Dedifferentiated amniotic fluid mesenchymal stem cell (primary cell): ENCODE data around the gene RGL1.

Source experiments
- DNase-seq: peaks from one replicate; pipeline ENCODE4 v3.0.0-alpha.2; 2016; ENCODE audit errors: extremely low spot score

Gene RGL1

DNA sequence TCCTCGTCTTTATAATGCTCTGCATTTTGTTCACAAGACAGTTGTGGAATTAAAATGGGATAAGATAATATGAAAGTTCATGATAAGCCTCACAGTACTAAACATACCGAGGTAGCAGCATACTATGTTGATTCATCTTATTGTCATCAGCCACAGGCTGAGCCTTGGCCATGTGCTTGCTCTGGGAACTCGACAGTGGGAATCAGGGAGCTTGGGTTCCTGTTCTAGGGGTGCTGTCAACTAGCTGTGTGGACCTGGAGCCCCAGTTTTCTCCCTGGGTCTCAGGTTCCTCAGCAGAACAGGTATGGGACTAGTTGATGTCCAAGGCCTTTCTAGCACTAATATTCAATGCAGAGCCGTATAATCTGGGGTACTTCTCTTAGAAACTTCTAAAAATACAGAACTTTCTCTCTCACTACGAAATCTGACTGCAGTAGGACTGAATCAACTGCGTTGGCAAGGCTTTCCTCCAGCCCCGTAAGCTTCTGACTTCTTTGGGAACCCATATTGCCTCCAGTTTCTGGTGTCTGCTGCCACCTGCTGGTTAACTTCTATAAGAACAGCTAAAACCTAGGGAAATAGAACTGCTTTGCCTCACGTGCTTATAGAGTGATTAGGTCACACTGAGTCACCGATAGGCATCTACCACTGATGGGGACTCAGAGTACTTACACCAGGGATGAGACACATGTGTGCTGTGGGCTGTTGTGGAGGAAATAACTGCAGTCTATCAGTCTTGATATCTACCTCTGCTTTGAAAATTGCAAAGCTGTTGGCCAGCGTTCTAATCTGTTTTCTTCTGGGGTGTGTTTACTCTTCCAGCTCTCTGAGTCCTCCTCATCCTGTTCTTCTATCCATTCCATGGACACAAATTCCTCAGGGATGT lies 110.9 kb downstream of the RGL1 start:
- peak; percentile 98 for DNase-seq

DNA sequence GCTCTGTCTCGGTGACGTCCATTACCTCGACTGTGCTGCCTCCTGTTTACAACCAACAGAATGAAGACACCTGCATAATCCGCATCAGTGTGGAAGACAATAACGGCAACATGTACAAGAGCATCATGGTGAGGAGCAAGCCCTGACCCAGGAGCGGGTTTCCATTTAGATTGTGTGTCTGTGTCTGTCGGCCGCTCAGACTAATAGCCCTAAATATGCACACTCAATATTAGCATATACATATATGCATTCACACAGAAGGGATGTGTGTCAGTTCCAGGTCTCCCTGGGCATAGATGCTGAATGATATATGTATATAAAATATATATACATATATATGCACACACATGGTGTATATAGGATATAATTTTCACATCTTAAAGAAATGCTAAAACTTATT lies 111.7 kb downstream of the RGL1 start:
- no peak for DNase-seq

DNA sequence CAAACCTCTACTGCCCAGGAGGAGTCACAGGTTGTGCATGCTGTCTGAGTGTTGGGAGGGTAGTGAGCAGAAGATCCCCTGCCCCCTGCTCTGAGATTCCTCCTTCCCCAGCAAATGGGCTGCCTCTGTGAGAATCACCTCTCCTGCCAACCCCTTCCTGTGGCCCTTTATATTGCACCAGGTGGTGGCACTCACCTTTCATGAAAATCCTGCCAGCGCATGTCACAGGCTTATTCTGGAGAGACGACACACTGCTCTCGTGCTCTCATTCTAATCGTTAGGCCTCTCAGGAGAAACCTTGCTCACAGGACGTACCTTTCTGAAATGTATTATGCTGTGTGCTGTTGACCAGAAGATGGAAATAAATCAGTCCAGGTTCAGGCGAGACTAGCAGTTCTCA lies 113.7 kb downstream of the RGL1 start:
- no peak for DNase-seq

DNA sequence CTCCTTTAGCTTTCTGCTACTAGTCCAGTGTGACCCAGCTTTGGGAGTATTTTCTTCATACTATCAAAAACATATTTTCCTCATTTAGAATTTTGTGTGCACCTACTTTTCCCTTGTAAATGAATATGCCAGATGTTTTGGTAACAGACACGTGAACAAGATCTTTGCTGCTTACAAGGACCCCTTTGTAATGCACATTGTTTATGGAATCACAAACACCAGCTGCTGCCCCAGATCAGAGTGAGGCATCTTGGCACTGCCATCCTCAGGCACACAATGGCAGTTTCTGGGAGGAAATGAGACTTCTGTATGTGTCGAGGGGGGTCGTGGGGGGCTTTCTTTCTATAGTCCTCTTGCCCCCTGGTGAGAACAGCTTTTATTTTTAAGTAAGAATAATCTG lies 115.7 kb downstream of the RGL1 start:
- no peak for DNase-seq

DNA sequence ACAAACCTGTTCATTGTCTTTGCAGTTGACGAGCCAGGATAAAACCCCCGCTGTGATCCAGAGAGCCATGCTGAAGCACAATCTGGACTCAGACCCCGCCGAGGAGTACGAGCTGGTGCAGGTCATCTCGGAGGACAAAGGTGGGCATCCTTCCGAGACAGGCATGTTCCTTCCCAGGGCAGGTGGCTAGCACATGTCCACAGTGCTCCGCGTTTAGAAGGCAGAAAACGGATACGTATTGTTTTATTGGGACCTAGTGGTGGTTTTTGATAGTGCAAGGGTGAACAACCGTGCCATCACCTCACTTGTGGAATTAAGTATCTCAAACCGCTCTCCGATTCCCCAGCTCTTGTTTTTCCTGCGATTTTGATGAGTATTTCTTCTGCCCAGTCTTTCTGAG lies 117.3 kb downstream of the RGL1 start:
- DNase-seq = no peak

DNA sequence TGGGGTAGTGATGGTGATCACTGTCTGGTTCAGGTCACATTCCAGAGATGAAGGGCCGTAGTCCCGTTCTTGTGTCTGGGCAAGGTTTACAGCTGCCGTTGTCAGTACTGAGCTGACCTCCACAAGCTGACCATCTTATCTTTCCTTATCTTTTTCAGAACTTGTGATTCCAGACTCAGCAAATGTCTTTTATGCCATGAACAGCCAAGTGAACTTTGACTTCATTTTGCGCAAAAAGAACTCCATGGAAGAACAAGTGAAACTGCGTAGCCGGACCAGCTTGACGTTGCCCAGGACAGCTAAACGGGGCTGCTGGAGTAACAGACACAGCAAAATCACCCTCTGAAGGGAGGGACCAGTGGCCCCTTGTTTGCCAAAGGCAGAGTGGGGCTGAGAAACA lies 121.0 kb downstream of the RGL1 start:
- no peak for DNase-seq

DNA sequence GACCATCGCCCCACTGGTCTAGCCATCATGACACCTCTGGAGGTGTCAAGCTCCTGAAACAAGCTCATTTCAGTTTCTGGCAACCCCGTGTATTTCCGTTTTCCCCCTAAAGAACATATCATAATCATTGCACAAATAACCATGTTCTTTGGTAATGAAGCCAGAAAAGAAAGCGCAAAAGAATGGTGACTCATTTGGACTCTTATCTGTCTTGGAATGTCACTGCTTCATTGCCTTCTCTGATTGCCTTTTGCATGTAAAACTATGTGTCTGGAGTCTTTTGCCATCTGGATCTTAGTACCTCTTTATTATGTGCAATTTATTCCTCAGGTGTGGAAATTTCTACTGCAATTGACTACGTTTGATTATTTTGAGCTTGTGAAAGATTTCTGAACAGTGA lies 122.1 kb downstream of the RGL1 start:
- no peak for DNase-seq

DNA sequence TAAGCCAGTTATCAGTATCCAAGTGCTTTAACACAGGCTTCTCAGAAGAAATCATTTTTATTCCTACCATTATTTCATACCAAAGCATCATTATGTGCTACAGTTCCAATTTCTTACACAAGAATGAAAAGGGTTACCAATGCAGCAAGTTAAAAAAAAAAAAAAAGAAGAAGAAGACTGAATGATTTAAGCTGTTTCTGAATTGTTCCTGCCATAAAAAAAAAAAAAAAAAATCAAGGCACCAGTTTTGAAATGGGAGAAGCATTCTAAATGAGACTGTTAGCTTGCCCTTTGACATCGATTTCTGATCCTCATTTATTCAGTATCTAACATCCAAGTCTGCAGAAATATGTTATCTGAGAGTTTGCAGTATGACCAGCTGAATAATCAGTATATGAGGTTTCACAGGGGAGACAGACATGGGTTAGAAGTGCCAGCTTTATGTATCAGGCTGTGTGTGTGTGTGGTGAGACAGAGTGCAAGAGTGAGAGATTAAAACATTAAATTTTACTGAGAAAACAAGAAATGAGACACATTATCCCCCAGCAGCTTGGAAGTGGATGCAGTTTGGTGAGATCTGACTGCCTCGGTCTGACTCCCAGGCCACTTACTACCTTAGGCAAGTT lies 126.8 kb downstream of the RGL1 start:
- no peak for DNase-seq

DNA sequence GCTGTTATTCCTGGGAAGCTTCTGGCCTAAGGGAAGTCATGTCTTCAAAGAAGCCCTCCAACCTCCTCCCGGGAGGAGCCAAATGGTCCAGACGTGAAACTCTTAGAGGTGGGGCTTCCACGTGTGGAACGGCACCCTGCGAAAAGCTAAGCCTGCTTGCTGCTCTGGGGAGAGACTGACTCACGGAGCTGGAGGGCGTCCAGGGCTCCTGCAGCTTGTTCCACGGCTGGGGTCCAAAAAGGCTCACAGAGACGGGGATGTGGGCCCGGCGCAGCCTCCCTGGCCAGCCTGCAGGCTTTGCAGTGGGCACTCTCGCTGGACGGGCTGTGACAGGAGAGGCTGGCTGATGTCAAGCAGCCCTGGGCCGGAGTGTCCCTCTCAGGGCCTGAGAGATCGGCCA lies 127.5 kb downstream of the RGL1 start:
- DNase-seq = peak; percentile 61

DNA sequence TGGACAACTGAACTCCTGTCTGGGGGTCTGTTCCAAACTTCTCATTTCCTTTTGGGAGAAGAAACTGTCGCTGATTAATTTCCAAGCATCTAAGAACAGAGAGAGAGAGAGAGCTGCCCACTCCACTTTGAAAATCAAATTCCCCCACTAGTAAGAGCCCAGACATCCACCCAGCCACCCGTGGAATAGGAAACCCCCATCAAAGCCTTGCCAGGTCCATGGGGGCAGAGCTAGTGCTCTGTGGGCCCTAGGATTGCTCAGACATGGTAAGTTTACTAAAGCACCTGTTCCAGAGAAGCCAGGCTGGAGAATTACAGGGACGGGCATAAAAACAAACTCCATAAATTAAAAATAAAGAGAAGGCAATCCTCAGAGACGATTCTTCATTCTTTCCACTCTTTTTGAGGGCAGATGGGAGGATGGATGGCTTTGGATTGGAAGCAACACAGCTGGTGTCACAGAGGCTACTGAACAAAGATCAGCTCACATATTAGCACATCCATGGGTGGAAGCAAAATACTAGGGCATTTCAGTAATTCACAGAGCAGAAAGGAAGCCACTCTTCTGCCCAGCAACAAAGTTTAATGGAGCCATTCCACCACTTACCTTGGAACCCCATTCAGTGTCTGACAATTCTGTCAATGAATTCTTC lies 128.7 kb downstream of the RGL1 start:
- no peak for DNase-seq

DNA sequence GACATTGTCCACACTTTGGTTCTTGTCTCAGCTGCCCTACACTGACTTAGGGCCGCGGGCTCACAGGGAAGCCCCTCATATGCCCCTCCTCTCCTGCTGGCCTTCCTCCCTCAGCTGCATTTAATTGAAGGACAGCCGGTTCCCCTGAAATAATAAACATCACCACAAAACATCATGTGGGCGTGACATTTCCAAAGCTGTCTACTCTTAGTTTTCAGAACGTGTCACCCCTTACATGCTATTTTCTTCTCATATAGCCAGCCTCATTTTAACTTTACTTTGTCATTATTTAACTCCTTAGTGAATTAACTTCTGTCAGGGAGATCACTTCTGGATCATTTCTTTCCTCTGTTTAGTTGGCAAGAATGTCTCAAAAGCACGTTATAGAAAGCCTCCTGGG lies 129.4 kb downstream of the RGL1 start:
- no peak for DNase-seq

DNA sequence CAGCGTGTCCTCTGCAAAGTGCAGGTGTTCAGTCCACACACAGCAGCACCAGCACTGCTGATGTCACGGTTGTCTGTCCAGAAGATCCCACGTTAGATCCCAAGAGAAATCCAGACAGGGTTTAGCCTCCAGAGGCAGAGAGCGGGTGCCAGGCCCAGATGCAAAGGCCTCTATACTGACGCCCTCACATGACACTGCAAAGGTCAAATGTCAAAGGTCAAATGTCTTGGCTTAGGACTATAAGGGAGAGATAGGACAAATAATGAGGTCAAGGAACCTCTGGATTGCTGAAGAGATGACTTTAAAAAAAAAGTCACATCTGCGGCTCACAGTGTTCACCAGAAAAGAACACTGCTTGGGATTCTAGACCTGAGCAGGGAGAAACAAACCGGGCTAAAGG lies 131.1 kb downstream of the RGL1 start:
- DNase-seq = no peak

DNA sequence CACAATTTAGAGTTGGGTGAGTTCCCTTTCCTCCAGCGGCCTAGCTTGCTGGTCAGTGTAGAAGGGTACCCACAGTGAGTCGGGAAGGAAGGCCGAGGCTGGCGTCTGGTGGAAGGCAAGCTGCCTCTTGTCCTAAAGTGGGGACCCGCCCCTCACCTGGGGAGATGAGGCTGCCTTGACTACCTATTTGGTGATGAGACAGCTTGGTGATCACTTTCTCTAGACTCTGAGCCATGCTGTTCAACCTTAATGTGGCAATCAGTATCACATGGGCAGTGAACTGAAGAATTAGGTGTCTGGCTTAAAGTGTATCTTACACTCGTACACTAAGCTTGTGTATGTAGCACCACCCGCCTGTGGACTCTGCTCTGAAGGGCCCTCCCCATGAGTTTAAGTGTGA lies 131.9 kb downstream of the RGL1 start:
- no peak for DNase-seq

DNA sequence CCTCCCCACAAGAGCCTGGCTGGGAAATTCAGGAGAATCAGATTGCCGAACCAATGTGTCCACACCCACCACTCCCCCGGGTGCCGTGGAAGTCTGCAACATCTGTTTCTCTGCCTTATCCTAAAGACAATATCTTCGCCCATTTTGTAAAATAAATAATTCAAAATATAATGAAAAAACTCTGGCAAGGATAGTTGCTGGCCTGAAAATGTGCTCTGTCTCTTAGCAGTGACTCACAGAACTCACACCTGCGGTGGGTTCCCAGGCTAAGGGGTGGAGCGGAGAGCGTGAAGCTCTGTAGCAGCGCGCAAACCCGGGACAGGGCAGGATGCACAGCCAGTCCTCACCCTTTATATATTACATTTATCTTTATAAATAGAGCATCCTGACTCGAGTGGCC lies 132.7 kb downstream of the RGL1 start:
- DNase-seq = no peak

DNA sequence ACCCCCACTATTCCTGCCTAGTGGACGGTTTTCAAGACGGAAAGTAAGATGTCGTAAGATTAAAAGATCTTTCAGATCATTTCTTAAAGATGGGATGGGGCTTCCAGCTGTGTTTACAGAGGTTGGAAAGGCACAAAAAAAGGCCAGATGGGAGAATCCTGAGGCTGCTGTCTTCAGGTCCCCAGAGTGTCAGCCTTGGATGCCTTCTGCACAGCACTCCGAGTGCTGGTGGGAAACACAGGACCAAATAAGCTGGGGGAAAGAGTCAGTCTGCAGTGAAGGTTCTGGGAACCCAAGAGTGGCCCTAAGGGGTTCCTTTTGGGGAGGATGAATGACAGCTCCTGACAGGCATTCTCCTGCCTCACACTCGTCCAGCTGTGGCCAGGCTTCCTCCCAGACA lies 136.1 kb downstream of the RGL1 start:
- DNase-seq = no peak

DNA sequence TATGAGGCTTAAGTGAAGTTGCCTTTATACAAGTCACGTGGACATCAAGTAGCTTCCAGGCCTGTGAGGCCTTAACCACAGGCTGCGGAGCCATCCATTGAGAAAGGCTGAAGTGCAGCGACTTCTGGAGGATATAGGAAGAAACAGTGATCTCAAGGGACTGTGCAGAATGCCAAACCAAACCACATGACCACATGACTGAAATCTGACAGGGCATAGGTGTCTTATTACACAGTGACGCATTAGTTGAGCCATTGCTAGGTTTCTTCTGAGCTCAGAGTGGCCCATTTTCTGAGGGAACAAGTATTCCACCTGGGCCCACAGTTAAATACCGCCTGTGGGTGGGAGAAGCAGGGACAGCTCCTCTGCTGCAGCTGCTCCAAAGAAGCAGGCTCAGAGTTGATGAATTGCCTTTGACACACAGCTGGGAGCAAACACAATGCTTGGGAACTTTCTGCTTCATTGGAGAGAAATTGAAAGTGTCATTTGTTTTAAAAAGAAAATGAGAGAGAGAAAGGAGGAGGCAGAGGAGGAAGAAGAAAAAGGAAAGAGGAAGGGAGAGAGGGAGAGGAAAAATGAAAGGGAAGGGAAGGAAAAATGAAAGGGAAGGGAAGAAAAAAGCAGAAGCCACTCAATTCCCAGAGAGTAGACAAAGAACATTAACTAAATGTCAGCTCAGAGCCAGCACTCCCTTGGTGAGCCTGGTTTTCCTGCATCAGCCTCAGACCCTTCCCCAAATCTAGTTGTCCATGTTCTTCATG lies 138.2 kb downstream of the RGL1 start:
- DNase-seq = peak; percentile 98

DNA sequence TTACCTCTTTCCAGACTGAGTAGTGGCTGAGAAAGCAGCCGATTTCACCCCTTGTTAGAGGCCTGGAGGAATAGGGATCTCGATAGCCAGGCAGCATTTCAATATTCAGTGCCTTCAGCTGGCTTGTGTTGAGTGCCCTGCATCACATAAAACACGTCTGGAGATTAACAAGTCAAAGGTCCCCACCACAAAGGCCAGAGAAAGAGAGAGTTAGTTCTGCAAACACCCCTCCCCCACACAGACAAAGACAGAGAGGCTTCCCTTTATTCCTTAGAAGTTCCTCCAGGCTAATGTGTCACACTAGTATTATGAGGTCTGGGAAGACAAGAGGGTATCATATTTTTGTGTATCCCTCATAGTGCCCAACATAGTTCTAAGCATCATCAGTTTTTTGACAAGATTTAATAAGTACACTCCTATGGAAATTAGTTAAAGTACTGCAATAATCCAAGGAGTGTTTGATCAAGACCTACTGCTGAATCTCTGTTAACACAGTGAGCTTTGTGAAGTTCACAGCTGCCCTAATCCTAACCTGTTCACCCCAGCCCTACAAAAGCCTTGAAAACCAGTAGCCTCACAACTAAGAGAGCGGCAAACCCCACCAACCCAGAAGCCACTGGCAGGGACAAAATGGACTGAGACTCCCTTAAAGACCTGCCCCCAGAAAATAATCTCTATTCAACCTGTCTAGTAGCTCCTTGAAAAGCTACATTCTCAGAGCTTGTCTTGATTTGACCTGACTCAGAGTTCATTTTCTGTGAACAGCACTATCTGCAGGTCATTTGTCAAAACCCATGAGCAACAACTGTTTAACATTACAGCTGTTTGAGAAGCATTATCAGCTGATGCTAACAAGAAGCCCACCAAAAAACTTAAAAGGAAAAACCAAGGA lies 140.8 kb downstream of the RGL1 start:
- no peak for DNase-seq

DNA sequence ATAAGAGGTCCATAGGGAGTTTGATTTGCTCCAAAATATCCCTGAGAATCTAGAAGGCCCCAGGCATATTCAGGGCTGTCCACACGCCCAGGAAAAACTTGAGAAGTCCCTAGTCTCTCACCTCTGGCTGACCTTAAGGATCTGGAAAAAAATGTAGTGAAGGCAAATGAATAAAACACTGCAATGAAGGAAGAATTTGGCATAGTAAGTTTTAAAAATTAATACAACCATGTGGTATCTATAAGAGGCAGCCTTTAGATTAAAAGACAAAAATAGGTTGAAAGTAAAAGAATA lies 141.3 kb downstream of the RGL1 start:
- DNase-seq = no peak

DNA sequence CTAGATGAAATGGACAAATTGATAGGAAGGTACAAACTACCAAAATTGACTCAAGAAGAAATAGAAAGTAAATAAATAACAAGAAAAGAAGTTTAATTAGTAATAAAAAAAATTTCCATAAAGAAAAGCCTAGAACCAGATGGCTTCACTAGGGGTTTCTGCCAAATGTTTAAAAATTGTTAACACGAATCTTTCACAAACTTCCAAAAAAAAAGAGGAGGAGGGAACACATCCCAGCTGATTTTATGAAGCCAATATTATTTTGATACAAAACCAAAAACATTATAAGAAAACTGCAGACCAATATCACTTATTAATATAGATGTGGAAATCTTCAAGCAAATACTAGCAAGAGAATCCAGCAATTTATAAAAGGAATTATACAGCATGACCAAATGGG lies 143.1 kb downstream of the RGL1 start:
- no peak for DNase-seq

DNA sequence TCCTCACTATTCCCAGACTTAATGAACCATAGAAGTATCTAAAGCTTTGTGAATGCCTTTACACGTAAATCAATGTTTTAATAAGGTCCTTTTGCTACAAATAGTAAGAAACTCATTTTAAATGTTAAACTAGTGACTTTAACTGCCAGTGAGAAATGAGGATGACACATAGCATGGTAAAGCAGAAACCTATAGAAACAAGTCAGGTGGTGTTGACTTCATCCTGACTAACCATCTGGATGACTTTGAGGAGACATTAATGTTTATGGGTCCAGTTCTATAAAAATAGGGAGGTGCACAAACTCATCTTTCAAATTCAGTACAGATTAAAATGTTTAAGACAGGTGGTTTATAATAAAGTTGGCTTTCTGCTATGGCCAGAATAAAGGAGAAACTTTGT lies 147.2 kb downstream of the RGL1 start:
- DNase-seq = no peak

DNA sequence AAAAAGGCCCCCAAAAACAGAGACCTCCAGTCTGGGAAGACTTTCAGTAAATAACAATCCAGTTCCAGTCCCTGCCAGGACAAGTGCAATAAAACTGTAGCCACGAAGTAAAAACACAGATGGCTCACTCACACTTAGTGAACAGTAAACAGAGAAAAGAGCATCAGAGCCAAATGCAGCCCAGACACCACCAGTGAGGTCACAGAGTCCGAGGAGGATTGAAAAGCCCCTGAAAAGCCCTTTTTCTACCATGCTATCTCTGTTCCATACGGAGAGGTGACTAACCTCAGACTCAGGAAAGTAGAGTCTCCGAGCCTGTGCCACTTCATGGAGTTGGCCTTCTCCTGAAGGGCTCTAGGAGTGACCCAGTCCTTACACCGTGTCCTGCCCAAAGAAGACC lies 148.1 kb downstream of the RGL1 start:
- no peak for DNase-seq

DNA sequence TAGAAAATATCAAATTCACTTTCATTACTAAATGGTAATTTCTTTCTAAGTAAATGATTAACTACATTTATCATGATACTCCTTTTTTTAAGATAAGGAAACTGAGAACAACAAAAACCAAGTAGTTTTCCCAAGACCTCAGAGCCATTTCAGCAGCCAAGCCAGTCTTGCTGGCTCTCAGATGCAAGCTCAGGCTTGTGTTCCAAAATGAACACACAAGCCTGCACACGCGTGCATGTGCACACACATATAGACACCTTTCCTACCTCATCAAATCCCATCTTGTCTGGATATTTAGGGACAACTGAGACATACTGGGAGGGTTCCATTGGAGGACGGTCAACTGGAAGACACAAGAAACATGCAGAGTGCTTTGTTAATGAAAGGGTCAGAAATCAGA lies 149.6 kb downstream of the RGL1 start:
- DNase-seq = no peak
